KOPT-K1 (cell line): ENCODE data around the gene ZMIZ1.

ENCODE experiments used
- H3K27ac ChIP-seq: fragments of 200-600 bp; sonication (generic); 2 replicates; pipeline ENCODE4 v1.5.1; 2016; ENCODE audit warnings: antibody characterized with exemption, mild to moderate bottlenecking, low read depth, low read length; ENCODE audit not compliant: poor library complexity, severe bottlenecking
- H3K36me3 ChIP-seq: fragments of 200-600 bp; sonication (generic); 2 replicates; pipeline ENCODE4 v1.5.1; 2017; ENCODE audit warnings: antibody characterized with exemption, mild to moderate bottlenecking, low read length, moderate library complexity; ENCODE audit not compliant: insufficient read depth
- H3K9me3 ChIP-seq: fragments of 200-600 bp; sonication (generic); 2 replicates; pipeline ENCODE4 v1.5.1; 2017; ENCODE audit warnings: antibody characterized with exemption, low read length, mild to moderate bottlenecking; ENCODE audit not compliant: insufficient read depth, poor library complexity, severe bottlenecking

Gene ZMIZ1

GRCh38 chr10:79179164-79179956, 110.6 kb downstream of the ZMIZ1 start:
- Histone ChIP-seq H3K36me3 (peaks cover 60% of the 10 kb centered on the region), H3K27ac (peak overlapping the region; percentile 36), H3K9me3 (no peaks in the 10 kb centered on the region)

- Histone ChIP-seq H3K36me3 (peaks cover 60% of the 10 kb centered on the region), H3K27ac (peak overlapping the region; percentile 36)
Observed at GRCh38 chr10:79179957-79180309, 111.2 kb downstream of the ZMIZ1 start.

DNA sequence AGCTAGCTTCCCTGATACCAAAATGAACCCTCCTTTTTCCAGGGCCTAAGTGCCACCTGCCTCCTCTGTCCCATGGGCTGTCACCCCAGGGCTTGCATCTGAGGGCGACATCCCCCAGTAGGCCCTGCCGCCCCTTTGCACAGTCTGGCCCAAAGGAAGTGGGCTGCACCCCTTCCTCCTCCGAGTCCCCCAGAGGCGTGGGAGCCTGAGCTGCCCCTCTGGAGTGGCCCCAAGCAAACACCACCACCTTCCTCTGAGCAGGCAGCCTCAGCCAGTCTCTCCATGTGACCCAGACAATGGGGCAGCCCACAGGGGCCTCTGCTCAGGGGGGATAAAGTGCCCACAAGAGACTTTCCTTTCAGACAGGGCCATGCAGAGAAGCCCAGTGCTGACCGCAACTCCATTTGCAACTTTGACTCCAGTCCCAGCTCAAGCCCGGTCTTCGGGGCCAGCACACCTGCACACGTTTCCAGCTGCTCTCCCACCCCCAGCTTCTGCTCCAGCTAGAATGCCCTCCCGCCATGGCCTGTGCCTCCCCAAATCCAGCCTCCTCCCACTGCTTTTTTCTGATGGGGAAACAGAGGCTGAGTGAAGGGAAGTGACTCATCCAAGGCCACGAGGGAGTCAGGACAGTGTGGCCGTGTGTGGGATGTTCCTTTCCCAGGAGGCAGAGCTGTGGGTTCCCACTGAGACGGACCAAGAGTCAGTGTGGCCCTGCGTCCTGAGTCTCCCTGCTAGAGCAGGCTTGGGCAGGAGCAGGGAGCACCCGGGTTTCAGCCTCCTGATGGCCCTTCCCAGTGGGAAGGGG, 111.9 kb downstream of the ZMIZ1 start:
- Histone ChIP-seq H3K36me3 (peaks cover 60% of the 10 kb centered on the region; the same call in 1 of the 2 replicates), H3K27ac (no peak overlapping the region), H3K9me3 (no peaks in the 10 kb centered on the region)

More at GRCh38 chr10:79179957-79180309, 111.2 kb downstream of the ZMIZ1 start:
- H3K9me3 ChIP-seq, result no peaks in the 10 kb centered on the region

GRCh38 chr10:79181227-79181626, 112.5 kb downstream of the ZMIZ1 start:
- Histone ChIP-seq H3K9me3 (no peaks in the 10 kb centered on the region), H3K36me3 (peaks cover 63% of the 10 kb centered on the region; the same call in 1 of the 2 replicates), H3K27ac (no peak overlapping the region)

- peaks cover 70% of the 10 kb centered on the region for H3K36me3 ChIP-seq
- no peak overlapping the region for H3K27ac ChIP-seq
- no peaks in the 10 kb centered on the region for H3K9me3 ChIP-seq
Observed at GRCh38 chr10:79181698-79182521, 113.1 kb downstream of the ZMIZ1 start.

- H3K36me3 ChIP-seq, result peaks cover 73% of the 10 kb centered on the region
- no peak overlapping the region for H3K27ac ChIP-seq
- H3K9me3 ChIP-seq, result no peaks in the 10 kb centered on the region
Observed at GRCh38 chr10:79182781-79183467, 114.2 kb downstream of the ZMIZ1 start.

DNA sequence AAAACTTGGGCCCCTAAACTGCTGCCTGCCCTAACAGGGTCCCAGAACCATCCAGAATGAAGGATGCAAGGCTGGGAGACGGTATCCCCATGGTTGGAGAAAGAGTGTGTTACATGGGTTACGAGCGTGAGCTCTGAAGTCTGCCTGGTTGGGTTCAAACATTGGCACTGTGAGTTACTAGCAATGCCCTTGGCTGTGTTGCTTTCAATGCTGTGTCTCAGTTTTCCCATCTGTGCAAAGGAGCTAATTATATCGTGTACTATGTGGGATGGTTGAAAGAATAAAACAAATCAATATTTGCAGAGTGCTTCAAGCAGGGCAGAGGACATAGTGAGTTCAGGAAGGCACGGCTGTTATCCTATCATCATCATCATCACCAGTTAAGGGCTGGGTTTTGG, 114.7 kb downstream of the ZMIZ1 start:
- H3K27ac ChIP-seq, result no peak overlapping the region
- no peaks in the 10 kb centered on the region for H3K9me3 ChIP-seq
- H3K36me3 ChIP-seq, result peaks cover 71% of the 10 kb centered on the region

DNA sequence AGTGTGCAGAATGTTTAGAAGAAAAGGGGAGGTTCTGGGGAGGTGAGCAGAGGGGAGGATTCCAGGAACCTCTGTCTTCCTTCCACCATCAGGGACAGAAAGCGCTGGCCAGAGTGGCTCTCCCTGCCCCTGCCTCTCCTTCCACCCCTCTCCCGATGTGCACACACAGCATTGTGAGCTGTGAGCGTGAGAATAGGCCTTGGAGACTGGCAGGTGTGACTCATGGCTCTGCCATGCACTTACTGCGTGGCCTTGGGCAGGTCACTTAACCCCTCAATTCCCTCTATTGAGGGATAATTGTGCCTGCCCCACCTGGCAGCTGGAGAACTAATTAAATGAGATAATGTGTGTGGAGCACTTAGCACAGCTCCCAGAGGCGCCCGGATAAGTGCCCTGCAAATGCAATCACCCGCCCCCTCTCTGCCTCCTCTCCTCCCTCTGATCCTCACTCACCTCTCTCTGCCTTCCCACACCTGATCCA, 115.4 kb downstream of the ZMIZ1 start:
- no peaks in the 10 kb centered on the region for H3K9me3 ChIP-seq

DNA sequence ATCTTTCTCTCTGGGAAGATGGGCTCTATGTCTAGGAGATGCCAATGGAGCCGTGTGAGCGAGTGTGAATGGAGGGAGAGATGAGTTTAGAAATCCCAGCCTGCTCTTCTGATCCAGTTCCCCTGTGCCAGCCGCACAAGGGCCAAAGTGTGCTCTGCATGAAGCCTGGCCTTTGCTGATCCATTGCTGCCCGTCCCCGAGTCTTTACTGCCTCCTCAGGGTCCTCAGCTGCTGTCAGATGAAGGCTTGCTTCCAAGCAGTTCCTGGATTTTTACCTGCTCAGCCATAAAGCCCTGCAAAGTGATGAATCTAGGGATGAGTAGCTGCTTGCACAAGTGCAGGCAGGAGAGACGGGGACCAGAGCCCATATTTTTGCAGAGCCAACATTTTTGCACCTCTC, 115.9 kb downstream of the ZMIZ1 start:
- Histone ChIP-seq H3K36me3 (peaks cover 68% of the 10 kb centered on the region), H3K27ac (no peak overlapping the region), H3K9me3 (no peaks in the 10 kb centered on the region)

More for the DNA sequence above, 115.4 kb downstream of the ZMIZ1 start:
- peaks cover 68% of the 10 kb centered on the region for H3K36me3 ChIP-seq
- H3K27ac ChIP-seq, result no peak overlapping the region

DNA sequence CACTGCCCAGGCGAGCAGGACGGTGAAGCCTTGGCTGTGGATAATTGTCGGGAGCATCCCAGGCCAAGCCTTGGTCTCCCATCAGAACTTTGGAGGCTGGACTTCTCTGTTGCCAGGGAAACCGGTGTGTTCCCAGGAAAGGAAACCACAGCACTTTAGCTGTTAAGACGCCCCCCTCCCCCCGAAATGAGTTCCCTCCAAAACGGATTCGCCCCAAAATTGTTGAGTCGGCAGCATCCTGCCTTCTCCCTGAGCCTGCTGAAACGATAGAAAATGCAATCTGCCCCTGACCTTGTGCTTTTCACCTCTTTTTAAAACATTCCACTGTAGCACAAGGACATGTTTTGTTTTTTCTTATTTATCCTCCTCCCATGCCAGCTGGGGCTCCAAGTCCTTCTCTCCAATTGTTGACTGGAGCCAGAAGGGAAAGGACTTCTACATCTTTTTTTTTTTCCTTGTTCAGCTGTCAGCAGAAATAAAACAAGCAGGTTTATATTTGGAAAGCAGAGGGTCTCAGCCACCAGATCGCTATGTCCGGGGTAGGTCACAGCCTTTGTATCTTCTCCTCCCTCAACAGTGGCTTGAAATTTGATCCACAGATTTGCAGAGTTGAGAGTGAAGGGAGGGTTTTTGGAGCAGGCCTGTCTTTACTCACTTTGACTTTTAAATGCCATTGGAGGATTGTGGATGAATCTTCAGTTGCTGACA, 116.5 kb downstream of the ZMIZ1 start:
- no peak overlapping the region for H3K27ac ChIP-seq
- H3K9me3 ChIP-seq, result no peaks in the 10 kb centered on the region
- H3K36me3 ChIP-seq, result peaks cover 64% of the 10 kb centered on the region

DNA sequence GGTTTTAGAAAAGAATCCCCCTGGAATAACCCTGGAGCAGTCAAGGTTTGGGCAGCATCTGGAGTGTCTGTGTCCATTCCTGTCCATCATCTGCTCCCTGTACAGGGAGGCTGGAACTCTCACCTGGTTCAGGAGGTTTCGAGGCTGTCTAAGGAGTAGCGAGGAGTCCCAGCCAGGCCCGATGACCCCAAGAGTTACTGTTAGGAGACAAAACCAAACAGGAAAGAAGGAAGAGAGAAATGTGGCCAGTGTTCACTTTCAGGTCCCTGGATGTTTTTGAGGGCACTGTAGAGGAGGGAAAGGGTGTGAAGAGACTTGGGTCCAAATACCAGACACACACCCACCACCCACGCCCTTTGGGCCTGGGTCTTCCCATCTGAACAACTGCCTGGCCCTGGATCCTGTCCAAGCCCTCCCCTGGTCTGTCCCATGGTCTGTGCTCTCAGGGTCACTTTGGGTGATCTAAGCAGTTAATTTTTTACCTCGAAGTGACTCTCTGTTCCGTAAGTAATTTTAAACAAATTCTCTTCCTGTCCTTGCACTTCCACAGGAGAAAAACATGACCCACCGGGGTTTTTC, 117.1 kb downstream of the ZMIZ1 start:
- H3K9me3 ChIP-seq, result no peaks in the 10 kb centered on the region
- H3K36me3 ChIP-seq, result peaks cover 67% of the 10 kb centered on the region
- H3K27ac ChIP-seq, result no peak overlapping the region

- Histone ChIP-seq H3K27ac (no peak overlapping the region), H3K36me3 (peaks cover 65% of the 10 kb centered on the region), H3K9me3 (no peaks in the 10 kb centered on the region)
Observed at GRCh38 chr10:79186486-79187120, 117.8 kb downstream of the ZMIZ1 start.
